Measurements from ENCODE around the gene LCK. TPM values are rescaled to one million over a fixed set of nuclear protein-coding genes. Genes with fewer than 3 reads are reported as not detected.

LCK gene
- total and polyA plus RNA-seq, 2 of the 8 experiments (the other 6 are each of a cell fraction or from before 2014, with no cell fraction given), result 75.3 to 122 TPM

GRCh38 chr1:32311709-32312393 is 60.8 kb downstream of the LCK start (continued):
- TF ChIP-seq CHD7 (IDR thresholded peaks at IDR 0.05; ENCODE audit: insufficient replicate concordance, low read length) (no peak), BCL11A (IDR thresholded peaks at IDR 0.05; ENCODE audit: low read depth in 2 of 2, low read length in 2 of 2) (no peak), CTCF (IDR thresholded peaks at IDR 0.05; ENCODE audit: control extremely low read depth in 1 of 3, insufficient read depth in 1 of 3, low read depth in 1 of 3, low read length in 3 of 3) (no peak), E2F6 (IDR thresholded peaks at IDR 0.05) (no peak), CHD1 (IDR thresholded peaks at IDR 0.05; ENCODE audit: low read depth, low read length) (no peak), RNF2 (IDR thresholded peaks at IDR 0.05; ENCODE audit: borderline replicate concordance, low read depth, low read length, missing control alignments, poor library complexity, severe bottlenecking) (no peak)
